ENCODE results near the gene VPS36. TPM values are rescaled to one million over a fixed set of nuclear protein-coding genes. Genes with fewer than 3 reads are reported as not detected.

The VPS36 gene
- total and polyA plus RNA-seq, 9 of the 15 experiments (the other 6 are each of a cell fraction or from before 2014, with no cell fraction given), result 8.4 to 30.6 (median 23.7) TPM

DNA sequence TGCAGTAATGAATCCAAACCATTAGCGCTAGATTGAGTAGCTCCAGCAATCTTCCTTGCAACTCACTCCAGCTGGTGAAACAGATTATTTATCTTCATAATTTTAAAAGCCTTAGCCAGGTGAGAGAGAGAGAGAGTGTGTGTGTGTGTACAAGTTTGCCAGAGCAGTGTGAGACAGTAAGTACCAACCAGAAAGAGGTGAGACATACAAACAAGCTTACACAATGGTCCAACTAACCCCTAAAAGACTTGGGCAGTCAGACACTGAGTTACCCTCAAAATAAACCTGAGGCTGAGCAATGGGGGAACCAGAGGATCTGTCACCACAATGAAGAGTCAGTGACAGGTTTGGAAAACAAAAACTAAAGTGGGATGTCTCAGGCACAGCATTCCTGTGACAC, 36.4 kb downstream of the VPS36 start:
- FAIRE-seq, result no peak
- Histone ChIP-seq H3K27ac (ENCODE audit: extremely low read depth, low read depth, low read length) (no peak overlapping the region), H3K27me3 (ENCODE audit: control insufficient read depth in 2 of 2, insufficient read depth in 2 of 2, low read length in 2 of 2) (no peaks in the 10 kb centered on the region), H3K4me3 (no peak overlapping the region), H3K9ac (ENCODE audit: insufficient read depth in 1 of 2, low read depth in 2 of 2, low read length in 2 of 2) (no peak overlapping the region), H3K9me3 (replicated peaks; ENCODE audit: control insufficient read depth, insufficient read depth, low read depth, low read length) (no peaks in the 10 kb centered on the region), H2AFZ (ENCODE audit: low read depth, low read length) (no peak overlapping the region), H3K79me2 (ENCODE audit: control insufficient read depth, insufficient read depth, low read length) (no peaks in the 10 kb centered on the region), H3K36me3 (ENCODE audit: control insufficient read depth, insufficient read depth, low read length) (peaks cover 59% of the 10 kb centered on the region; the same call in 2 of the 3 replicates), H3K4me2 (ENCODE audit: insufficient read depth, low read length) (no peak overlapping the region), H4K20me1 (replicated peaks; ENCODE audit: control insufficient read depth, insufficient read depth, low read length) (no peaks in the 10 kb centered on the region), H3K4me1 (replicated peaks in 1 of 2; ENCODE audit: control insufficient read depth in 2 of 2, insufficient read depth in 2 of 2, low read length in 2 of 2) (no peaks in the 10 kb centered on the region), H3K9me1 (ENCODE audit: control insufficient read depth, insufficient read depth, low read length) (no peaks in the 10 kb centered on the region)
- TF ChIP-seq RBBP5 (IDR thresholded peaks at IDR 0.05; ENCODE audit: borderline replicate concordance, insufficient read depth, low read length, poor library complexity, severe bottlenecking), result no peak
- TF ChIP-seq FOXP1 (CRISPR knock-in tag; IDR thresholded peaks at IDR 0.05), result no peak
- TF ChIP-seq MEF2D (tag; conservative IDR thresholded peaks at IDR 0.05; ENCODE audit: low read depth), result no peak
- no peak for TF ChIP-seq ZNF165 (CRISPR knock-in tag; IDR thresholded peaks at IDR 0.05; ENCODE audit: borderline replicate concordance)
- TF ChIP-seq MCM3 (IDR thresholded peaks at IDR 0.05), result no peak
- no peak for TF ChIP-seq CREM (IDR thresholded peaks at IDR 0.05; ENCODE audit: low read depth)
- TF ChIP-seq, protein P1, sequence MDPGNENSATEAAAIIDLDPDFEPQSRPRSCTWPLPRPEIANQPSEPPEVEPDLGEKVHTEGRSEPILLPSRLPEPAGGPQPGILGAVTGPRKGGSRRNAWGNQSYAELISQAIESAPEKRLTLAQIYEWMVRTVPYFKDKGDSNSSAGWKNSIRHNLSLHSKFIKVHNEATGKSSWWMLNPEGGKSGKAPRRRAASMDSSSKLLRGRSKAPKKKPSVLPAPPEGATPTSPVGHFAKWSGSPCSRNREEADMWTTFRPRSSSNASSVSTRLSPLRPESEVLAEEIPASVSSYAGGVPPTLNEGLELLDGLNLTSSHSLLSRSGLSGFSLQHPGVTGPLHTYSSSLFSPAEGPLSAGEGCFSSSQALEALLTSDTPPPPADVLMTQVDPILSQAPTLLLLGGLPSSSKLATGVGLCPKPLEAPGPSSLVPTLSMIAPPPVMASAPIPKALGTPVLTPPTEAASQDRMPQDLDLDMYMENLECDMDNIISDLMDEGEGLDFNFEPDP (CRISPR knock-in tag; IDR thresholded peaks at IDR 0.05), result no peak
- TF ChIP-seq DMBX1 (CRISPR knock-in tag; IDR thresholded peaks at IDR 0.05; ENCODE audit: borderline replicate concordance), result no peak
- POLR2A ChIA-PET, result interaction anchor here (1.3 kb wide), 1 partner anchor 9 kb away, joined by 4 read pairs; no protein-coding TSS in a partner anchor
- in situ Hi-C loops (cut with MboI), result no loop called here
- DNase-seq (ENCODE audit: extremely low read depth in 1 of 4, low spot score in 3 of 4), result no peak
- 100% methylated on average over 1 of the region's 1 CpG for WGBS (ENCODE audit: insufficient coverage, low coverage, missing lambda C conversion rate)
- intact Hi-C loops (cut with micrococcal nuclease), result no loop called here
- BruUV-seq (replicated peaks), result no TSS peak
- CTCF ChIA-PET (ENCODE audit: low intra/inter-chr PET ratio), result no interaction called here
- no peak for ATAC-seq
